ENCODE data around the gene ISG20L2.

DNA sequence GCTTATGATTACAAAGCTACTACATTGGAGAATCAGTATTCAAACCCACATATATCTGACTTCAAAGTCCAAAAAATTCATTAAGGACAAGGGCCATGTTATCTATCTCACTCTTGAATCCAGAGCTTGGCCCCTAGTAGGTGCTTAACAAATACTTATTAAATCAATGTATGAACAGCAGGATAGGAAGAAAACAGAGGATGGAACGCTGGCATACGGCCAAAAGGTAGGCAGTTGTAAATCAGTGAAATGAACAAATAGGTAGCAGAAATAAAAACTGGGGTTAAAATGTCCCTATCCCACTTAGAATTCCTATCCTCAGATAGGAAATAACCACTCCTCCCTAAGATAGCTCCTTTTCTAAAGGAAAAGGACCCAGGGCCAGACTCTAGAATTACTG is 10.3 kb upstream of the ISG20L2 start:
- TF ChIP-seq, protein P1, sequence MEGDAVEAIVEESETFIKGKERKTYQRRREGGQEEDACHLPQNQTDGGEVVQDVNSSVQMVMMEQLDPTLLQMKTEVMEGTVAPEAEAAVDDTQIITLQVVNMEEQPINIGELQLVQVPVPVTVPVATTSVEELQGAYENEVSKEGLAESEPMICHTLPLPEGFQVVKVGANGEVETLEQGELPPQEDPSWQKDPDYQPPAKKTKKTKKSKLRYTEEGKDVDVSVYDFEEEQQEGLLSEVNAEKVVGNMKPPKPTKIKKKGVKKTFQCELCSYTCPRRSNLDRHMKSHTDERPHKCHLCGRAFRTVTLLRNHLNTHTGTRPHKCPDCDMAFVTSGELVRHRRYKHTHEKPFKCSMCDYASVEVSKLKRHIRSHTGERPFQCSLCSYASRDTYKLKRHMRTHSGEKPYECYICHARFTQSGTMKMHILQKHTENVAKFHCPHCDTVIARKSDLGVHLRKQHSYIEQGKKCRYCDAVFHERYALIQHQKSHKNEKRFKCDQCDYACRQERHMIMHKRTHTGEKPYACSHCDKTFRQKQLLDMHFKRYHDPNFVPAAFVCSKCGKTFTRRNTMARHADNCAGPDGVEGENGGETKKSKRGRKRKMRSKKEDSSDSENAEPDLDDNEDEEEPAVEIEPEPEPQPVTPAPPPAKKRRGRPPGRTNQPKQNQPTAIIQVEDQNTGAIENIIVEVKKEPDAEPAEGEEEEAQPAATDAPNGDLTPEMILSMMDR (IDR thresholded peaks at IDR 0.05): no peak
- no peak for TF ChIP-seq POLR2A (IDR thresholded peaks at IDR 0.05)
